SJCRH30 (cell line): ENCODE results near the gene AIFM2. TPM values are rescaled to one million over a fixed set of nuclear protein-coding genes. Genes with fewer than 3 reads are reported as not detected.

ENCODE experiments used
- DNase-seq, 2 experiments: peaks; one replicate each; pipeline ENCODE4 v3.0.0-alpha.2; 2015 to 2020
- H3K27ac ChIP-seq: fragments of 250-450 bp; sonication (Bioruptor Pico); 2 replicates; pipeline ENCODE4 v1.5.1; 2020; ENCODE audit warnings: mild to moderate bottlenecking, moderate library complexity
- H3K27me3 ChIP-seq: fragments of 250-450 bp; sonication (Bioruptor Pico); 2 replicates; pipeline ENCODE4 v1.5.1; 2020; ENCODE audit warnings: mild to moderate bottlenecking, moderate library complexity
- H3K36me3 ChIP-seq: fragments of 250-450 bp; sonication (Bioruptor Pico); 2 replicates; pipeline ENCODE4 v1.5.1; 2020; ENCODE audit warnings: mild to moderate bottlenecking, moderate library complexity
- H3K4me1 ChIP-seq: fragments of 250-450 bp; sonication (Bioruptor Pico); 2 replicates; pipeline ENCODE4 v1.5.1; 2020; ENCODE audit warnings: mild to moderate bottlenecking, moderate library complexity
- H3K4me3 ChIP-seq: fragments of 250-450 bp; sonication (Bioruptor Pico); 2 replicates; pipeline ENCODE4 v1.5.1; 2020; ENCODE audit warnings: mild to moderate bottlenecking, moderate library complexity
- H3K9me3 ChIP-seq: fragments of 250-450 bp; sonication (Bioruptor Pico); replicated peaks from 2 replicates; pipeline ENCODE4 v1.5.1; 2020; ENCODE audit warnings: mild to moderate bottlenecking, moderate library complexity
- total RNA-seq: library from RNA; depleted of rRNA; stranded (reverse); fragments of >200 nt; shearing (Covaris generic); gene quantifications from 2 replicates; pipeline ENCODE4 v1.2.3, GENCODE V29; 2014; rRNA removed

Gene AIFM2
- total RNA-seq, 1 experiment from 2014 or later, result 1.8 TPM

DNA sequence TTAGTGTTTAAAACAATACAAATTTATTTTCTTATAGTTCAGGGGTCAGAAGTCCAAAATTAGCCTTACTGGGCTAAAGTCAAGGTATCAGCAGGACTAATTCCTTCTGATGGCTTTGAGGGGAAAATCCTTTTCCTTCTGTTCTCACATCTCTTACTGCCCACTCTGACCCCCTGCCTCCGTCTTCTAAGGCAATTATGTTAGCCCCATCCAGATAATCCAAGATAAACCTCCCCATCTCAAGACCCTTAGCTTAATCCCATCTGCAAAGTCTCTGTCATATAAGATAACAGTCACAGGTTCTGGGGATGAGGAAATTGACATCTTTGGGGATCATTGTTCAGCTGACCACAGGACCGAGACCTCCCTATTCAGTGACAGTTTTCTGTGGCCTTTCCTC lies 57.7 kb downstream of the AIFM2 start:
- DNase-seq, result no peak
- no peaks in the 10 kb centered on the region for H3K4me1 ChIP-seq
- H3K27me3 ChIP-seq, result no peaks in the 10 kb centered on the region
- H3K4me3 ChIP-seq, result no peak overlapping the region
- no peaks in the 10 kb centered on the region for H3K9me3 ChIP-seq
- H3K36me3 ChIP-seq, result no peaks in the 10 kb centered on the region
- no peak overlapping the region for H3K27ac ChIP-seq

DNA sequence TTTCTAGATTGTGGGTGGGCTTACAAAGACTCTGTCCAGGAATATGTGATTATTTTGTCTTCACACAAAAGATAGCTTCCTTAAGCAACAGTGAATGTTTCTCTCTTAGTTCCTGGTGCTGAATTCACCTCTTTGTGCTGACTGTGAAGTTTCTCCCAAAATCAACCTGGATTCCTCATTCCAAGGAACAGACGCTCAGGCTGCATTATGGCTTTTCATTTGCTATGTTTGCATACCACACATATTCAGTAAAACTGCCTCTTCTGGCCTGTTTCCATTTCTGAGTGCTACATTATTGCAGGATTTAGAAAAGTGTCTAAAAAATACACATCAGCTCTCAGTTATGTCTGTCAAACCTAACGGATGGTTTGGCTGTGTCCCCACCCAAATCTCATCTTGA lies 58.5 kb downstream of the AIFM2 start:
- DNase-seq, result no peak
- no peaks in the 10 kb centered on the region for H3K27me3 ChIP-seq
- no peak overlapping the region for H3K4me3 ChIP-seq
- H3K9me3 ChIP-seq, result no peaks in the 10 kb centered on the region
- no peaks in the 10 kb centered on the region for H3K36me3 ChIP-seq
- H3K27ac ChIP-seq, result no peak overlapping the region
- H3K4me1 ChIP-seq, result no peaks in the 10 kb centered on the region

- no peaks in the 10 kb centered on the region for H3K36me3 ChIP-seq
- no peaks in the 10 kb centered on the region for H3K4me1 ChIP-seq
- no peak overlapping the region for H3K4me3 ChIP-seq
Observed at GRCh38 chr10:70070834-70071233, 61.8 kb downstream of the AIFM2 start.

DNA sequence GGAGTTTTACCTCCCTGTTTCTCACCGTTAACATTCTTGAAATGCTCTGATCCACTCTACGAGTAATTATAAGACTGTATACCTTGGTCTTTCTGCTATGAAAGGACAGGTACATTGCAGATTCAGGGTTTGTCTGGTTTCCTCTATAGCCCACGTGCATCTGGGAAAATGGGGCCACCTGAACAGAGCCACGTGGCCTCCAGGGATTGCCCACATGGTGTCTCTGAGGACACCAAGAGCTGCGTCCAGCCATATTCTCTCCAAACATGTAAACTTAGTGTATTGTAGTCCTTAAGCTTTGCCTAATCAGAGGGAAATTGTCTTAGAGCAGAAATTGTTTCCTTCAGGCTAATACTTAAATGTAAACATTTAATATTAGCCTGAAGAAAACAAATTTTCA lies 63.3 kb downstream of the AIFM2 start:
- Histone ChIP-seq H3K9me3 (no peaks in the 10 kb centered on the region), H3K36me3 (no peaks in the 10 kb centered on the region), H3K4me1 (no peaks in the 10 kb centered on the region), H3K27ac (no peak overlapping the region), H3K27me3 (no peaks in the 10 kb centered on the region), H3K4me3 (no peak overlapping the region)
- DNase-seq, result no peak

More at GRCh38 chr10:70070834-70071233, 61.8 kb downstream of the AIFM2 start:
- Histone ChIP-seq H3K9me3 (no peaks in the 10 kb centered on the region), H3K27ac (no peak overlapping the region), H3K27me3 (no peaks in the 10 kb centered on the region)
- DNase-seq, result no peak

- Histone ChIP-seq H3K4me1 (no peaks in the 10 kb centered on the region), H3K9me3 (no peaks in the 10 kb centered on the region), H3K4me3 (no peak overlapping the region), H3K27ac (no peak overlapping the region), H3K27me3 (no peaks in the 10 kb centered on the region), H3K36me3 (no peaks in the 10 kb centered on the region)
- no peak for DNase-seq
Observed at GRCh38 chr10:70068925-70069324, 63.7 kb downstream of the AIFM2 start.

- Histone ChIP-seq H3K36me3 (no peaks in the 10 kb centered on the region), H3K27ac (no peak overlapping the region), H3K27me3 (no peaks in the 10 kb centered on the region), H3K4me3 (no peak overlapping the region), H3K4me1 (no peaks in the 10 kb centered on the region), H3K9me3 (no peaks in the 10 kb centered on the region)
- DNase-seq, result no peak
Observed at GRCh38 chr10:70067586-70067985, 65.0 kb downstream of the AIFM2 start.

DNA sequence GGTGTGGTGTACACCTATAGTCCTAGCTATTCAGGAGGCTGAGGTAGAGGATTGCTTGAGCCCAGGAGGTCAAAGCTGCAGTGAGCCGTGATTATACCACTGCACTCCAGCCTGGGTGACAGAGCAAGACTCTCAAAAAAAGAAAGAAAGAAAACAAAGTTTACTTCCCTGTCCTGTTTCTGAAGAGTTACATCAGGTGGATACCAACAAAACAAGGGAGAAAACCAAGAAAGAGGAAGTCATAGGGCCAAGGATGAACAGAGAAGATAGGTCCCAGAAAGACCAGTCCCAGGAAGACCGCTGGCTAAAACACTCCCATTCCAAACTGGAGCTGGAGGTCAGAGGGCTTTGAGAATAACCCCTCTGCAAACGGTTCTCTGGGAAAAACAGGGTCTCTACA lies 66.4 kb downstream of the AIFM2 start:
- Histone ChIP-seq H3K4me3 (no peak overlapping the region), H3K27me3 (no peaks in the 10 kb centered on the region), H3K36me3 (no peaks in the 10 kb centered on the region), H3K4me1 (no peaks in the 10 kb centered on the region), H3K9me3 (no peaks in the 10 kb centered on the region), H3K27ac (no peak overlapping the region)
- DNase-seq, result no peak

DNA sequence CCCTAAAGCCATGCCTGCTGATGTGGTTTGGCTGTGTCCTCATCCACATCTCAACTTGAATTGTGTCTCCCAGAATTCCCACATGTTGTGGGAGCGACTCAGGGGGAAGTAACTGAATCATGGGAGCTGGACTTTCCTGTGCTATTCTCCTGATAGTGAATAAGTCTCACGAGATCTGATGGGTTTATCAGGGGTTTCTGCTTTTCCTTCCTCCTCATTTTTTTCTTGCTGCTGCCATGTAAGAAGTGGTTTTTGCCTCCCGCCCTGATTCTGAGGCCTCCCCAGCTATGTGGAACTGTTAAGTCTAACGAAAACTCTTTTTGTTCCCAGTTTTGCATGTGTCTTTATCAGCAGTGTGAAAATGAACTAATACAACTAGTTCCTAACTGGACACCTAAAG lies 68.1 kb downstream of the AIFM2 start:
- Histone ChIP-seq H3K4me1 (no peaks in the 10 kb centered on the region), H3K27me3 (no peaks in the 10 kb centered on the region), H3K27ac (no peak overlapping the region), H3K36me3 (no peaks in the 10 kb centered on the region), H3K9me3 (no peaks in the 10 kb centered on the region), H3K4me3 (no peak overlapping the region)
- no peak for DNase-seq

- H3K4me1 ChIP-seq, result no peaks in the 10 kb centered on the region
- H3K27me3 ChIP-seq, result no peaks in the 10 kb centered on the region
- no peaks in the 10 kb centered on the region for H3K9me3 ChIP-seq
- DNase-seq, result no peak
- no peak overlapping the region for H3K4me3 ChIP-seq
- no peaks in the 10 kb centered on the region for H3K36me3 ChIP-seq
- H3K27ac ChIP-seq, result no peak overlapping the region
Observed at GRCh38 chr10:70063418-70064098, 69.1 kb downstream of the AIFM2 start.

Other genes with a start within 250 kb of the AIFM2 start
- gene MACROH2A2, start 80.0 kb downstream of the AIFM2 start, total RNA-seq, result 13.2 and 14.1 TPM in 2 replicates
- gene TYSND1, start 13.9 kb upstream of the AIFM2 start, total RNA-seq, result 5.8 and 6.4 TPM in 2 replicates
- gene SAR1A, start 37.7 kb upstream of the AIFM2 start, total RNA-seq, result 128 and 133 TPM in 2 replicates
- 123 and 125 TPM in 2 replicates for gene PPA1, start 100.6 kb upstream of the AIFM2 start, total RNA-seq
- not detected in 2 replicates for gene NPFFR1, start 151.2 kb upstream of the AIFM2 start, total RNA-seq
- gene LRRC20, start 249.8 kb upstream of the AIFM2 start, total RNA-seq, result 4.3 and 5.2 TPM in 2 replicates